Endometrial microvascular endothelial cells (primary cell): ENCODE measurements around the gene C9orf72. TPM values are rescaled to one million over a fixed set of nuclear protein-coding genes. Genes with fewer than 3 reads are reported as not detected.

Experiments used
- total RNA-seq: library from RNA; depleted of rRNA; stranded (reverse); fragments of >200 nt; gene quantifications from one replicate; pipeline ENCODE4 v1.2.3, GENCODE V29; 2015; ENCODE audit errors: inconsistent ontology term

The C9orf72 gene
- total RNA-seq, 1 donor from 2014 or later, result 8.3 TPM

Other genes with a start within 250 kb of the C9orf72 start
- not detected for gene IFNK, start 49.2 kb downstream of the C9orf72 start, total RNA-seq
- 0.09 TPM for gene MOB3B, start 43.7 kb downstream of the C9orf72 start, total RNA-seq